ENCODE results near the gene FXYD5.
"Not testable (repeated sequence)": the region's sequence is repeated elsewhere in the genome, so short reads cannot be mapped to it uniquely, and the experiment has no call there.

FXYD5 gene

DNA sequence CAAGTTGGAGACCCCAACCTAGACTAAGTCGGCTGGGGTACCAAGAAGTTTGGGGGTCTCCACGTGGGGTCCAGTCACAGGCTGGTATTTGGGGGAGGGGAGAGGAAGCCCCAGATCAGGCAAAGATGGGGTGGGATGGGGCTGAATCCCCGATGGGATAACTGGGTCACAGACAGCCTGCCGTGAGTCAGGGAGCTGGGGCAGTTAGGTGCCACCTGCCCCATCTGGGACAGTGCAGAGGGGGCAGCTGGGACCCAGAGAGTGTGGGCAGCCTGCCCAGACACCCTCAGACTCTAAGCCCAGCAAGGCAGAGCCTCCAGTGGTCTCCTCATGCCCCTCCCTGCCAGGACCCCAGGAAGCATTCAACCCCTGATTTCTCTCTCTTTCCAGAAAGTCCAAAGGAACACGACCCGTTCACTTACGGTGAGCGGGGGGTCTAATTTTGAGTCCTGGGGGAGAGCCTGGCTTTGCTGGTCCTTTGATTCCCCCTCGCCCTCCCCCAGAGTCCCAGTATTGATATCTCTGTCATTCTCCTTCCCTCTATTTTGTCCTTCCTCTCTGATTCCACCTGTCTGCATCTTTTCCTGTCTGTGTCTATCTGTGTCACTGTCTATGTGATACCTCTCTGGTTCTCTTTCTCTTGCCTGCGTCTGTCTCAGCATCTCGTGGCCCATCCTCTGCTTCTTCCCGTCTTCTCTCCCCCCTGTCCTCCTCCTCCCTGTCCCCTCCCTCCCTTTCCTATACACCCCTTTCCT lies 14.2 kb upstream of the FXYD5 start:
- DNase-seq: no peak

DNA sequence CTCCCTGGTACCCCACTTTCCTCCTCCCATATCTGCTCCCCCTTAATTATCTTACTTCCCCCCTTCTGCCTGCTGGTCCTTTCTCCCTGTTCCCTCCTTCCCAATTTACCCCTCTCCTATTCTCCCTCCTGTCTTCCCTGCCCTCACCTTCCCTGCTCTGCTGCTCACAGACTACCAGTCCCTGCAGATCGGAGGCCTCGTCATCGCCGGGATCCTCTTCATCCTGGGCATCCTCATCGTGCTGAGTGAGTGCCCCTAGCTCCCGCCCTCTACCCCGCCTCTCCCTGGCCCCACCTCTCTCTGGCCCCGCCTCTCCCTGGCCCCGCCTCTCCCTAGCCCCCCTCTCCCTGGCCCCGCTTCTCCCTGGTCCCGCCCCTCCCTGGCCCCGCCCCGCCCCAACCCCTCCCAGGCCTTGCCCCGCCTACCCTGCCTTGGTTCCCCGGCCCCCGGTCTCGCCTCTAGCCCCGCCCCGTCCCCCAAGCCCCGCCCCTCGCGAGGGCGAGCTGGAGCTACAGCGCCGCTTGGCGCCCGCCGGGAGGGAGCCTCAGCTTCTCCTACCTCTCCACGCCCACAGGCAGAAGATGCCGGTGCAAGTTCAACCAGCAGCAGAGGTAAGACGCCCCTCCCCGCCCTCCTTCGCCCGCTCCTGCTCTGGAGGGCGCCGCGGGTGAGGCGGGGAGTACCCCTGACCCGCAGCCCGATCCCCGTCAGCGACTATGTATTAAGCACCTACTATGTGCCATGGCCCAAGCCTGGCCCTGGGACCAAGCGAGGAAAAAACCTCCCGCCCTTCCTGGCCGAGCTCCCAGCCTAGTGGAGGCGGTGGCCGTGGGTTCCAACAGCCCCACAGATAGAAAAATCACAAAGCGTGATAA lies 13.3 kb upstream of the FXYD5 start:
- peak; percentile 98 for DNase-seq

DNA sequence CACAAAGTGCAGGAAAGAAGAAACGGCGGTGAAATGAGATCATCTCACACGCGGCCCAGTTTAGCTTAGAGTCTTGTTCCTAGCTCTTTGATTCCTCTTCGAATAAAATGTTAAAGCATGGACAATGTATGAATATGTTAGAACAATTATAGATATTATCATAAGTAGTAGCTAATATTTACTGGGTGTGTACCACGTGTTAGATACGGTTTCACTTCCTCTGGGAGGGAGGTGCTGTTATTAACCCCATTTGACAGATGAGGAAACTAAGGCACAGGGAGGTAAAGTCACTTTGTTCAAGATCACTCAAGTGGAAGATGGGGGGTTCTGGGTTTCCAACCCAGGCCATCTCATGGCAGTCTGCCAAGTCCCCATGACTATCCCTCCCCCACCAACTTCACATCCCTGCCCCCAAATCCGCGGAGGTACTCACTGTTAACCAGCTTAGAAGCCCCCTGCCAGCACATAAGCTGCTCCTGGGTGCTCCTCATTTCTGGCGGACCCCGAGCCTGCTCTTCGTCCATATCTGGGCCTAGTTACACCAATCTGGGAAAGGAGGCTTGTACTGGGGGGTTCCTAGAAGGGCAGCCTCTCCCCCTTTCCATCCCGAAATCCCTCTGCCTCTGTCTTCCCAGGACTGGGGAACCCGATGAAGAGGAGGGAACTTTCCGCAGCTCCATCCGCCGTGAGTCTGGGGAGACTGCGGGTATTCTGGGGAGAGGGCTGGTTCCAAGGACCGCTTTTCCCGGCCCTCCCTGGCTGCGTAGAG lies 12.5 kb upstream of the FXYD5 start:
- no peak for DNase-seq

DNA sequence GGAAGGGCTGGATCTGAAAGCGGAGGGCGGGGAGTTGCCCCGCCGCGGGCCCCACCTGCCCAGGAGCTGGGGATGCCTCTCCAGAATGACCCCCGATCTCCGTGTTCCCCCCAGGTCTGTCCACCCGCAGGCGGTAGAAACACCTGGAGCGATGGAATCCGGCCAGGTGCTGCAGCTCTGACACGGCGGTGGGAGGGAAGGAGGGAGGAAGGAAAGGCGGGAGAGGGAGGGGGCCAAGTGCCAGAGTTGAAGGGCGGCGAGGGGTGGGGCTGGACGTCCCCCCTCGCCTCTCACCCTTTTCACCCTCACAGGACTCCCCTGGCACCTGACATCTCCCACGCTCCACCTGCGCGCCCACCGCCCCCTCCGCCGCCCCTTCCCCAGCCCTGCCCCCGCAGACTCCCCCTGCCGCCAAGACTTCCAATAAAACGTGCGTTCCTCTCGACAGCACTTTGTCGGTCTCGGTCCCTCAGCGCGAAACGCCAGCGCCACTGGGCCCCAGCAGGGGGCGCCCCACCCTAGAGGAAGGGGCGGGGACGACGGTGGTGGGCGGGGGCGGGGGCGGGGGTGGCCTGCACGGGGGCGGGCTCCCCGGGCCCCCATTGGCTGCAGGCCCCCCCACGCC lies 11.8 kb upstream of the FXYD5 start:
- peak; percentile 81 for DNase-seq

DNA sequence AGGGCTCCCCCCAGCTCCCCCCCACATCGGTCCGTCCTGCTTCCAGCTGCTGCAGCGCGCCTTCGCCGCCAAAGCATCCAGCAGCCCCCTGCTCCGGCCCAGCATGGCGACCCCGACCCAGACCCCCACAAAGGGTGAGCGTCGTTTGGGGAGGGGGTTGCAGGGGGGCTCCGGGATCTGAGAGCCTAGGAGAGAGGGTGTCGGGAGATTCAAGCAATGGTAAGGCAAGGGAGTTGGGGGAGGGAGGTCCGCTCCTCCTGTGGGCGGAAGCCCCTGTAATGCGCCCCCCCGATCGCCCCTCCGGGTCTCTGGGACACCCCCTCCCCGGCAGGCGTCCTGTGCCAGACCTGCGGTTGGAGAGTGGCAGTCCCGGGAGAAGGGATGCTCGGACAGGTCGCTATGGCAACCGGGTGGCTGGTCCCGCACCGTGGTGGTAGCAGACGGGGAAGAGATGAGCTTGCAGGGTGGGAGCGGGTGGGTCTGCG lies 11.3 kb upstream of the FXYD5 start, which contains the start of gene FXYD7:
FXYD7 (plus strand) TSS at position 25 of the 485 bp plus-strand sequence; CDS start at position 104, 79 bp downstream.
- no peak for DNase-seq

DNA sequence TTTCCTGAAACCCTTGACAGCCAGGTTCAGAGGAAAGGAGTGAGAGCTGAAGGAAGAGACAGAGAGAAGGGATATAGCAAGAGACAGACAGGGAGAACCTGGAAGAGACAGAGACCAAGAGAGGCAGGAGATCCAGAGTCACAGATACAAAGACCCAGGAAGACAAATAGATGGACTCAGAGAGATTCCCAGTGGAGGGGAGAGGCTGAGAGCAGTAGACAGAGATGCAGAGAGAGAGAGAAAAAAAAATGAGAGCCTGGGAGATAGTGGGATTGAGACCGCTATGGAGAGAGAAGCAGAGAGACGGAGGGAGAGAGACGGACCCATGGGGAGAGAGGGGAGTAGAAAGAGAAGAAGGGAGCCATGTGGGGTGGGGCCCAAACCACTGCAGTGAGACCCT lies 10.7 kb upstream of the FXYD5 start:
- DNase-seq: no peak

DNA sequence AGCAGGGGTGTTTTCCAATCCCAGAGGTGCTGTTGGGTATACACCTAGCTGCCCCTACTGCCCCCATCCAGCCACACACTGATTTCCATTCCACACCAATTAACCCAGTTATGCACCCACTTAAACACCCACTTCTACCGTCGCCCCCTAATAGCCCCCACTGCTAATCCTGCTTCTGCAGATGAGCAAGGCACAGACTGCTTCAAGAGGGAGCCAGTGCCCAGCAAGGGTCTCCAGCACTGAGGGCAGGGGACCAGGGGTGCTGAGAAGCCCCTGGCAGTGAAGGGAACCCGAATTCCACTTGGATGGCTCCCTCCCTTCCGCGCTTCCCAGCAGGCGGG lies 10.3 kb upstream of the FXYD5 start:
- DNase-seq: no peak

DNA sequence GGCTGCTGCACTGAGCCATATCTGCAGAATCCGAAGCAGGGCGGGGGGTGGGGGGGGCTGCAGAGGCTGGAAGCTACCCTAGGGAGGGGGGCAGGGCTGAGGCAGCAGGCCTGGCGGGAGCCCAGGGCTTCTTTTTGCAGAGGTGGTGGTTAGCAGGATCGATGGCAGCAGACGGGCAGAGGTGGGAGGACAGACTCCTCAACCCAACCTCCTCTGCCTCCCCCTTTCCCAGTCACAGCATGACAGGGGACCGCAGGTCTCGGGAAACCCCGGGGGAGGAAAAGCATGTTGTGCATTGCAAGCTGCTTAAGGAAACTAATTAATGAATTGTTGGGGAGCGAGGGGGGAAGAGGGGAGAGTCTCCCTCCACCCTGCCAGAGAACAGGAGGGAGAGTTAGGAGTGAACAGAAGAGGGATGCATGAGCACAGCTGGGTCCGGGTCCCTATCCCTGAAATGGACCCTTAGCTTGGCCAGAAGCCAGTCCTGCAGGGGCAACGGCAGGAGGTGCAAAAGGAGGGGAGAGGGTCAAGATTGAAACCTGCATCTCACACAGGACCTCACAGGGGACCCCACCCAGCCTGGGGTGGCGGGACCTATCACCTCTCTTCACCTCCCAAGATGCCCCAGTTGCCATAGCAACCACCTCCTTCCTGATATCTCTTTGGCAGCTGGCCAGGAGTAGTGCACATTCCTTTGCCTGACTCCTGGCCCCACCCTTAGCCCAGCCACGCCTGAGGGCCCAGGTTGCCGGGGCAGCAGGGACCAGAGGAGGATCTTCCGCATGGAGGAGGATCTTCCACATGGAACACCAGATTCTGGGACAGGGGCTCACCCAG lies 9.7 kb upstream of the FXYD5 start:
- peak; percentile 88 for DNase-seq

DNA sequence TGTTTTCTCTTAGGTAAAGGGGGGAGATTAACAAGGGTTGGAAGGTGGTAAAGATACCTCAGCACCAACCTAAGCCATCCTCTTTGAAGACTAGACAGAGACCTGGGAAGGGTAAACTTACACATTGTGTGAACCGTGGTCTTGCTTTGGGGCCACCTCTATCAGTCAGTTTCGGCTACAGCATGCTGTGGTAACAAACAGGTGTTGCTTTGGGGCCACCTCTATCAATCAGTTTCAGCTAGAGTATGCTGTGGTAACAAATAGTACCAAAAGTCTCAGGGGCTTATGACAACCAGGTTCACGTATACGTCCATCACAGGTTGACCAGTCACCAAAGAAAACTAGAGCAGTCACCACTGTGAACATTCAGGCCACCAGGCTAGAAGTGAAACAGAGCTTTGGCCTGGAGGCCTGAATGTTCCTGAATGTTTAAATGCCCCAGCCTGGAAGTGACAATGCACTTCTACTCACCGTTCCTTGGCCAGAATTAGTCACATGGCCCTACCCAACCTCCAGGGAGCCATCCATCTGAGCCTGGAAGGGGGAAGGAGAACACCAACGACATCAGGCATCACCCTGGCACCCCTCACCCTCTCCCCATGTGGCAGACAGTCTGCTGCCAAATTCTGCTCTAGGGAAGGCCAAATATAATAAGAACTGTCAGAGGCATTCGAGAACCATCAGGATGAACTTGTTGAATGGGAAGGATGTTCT lies 7.6 kb upstream of the FXYD5 start:
- DNase-seq: no peak

DNA sequence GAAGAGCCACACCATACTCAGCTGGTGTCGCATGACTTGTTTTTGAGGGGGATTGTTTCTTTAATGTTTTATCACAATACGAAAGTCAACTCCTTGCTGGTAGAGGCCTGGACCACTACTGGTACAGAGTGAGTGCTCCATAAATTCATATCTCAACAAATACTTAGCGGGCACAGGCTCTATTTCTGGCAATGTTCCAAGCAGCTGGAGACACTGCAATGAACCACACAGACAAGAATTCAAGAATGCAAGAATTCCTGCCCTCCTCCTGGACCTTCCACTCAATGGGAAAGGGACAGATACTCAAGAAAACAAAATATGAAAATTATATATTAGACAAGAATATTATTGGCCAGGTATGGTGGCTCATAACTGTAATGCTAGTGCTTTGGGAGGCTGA lies 5.1 kb upstream of the FXYD5 start:
- DNase-seq: no peak

DNA sequence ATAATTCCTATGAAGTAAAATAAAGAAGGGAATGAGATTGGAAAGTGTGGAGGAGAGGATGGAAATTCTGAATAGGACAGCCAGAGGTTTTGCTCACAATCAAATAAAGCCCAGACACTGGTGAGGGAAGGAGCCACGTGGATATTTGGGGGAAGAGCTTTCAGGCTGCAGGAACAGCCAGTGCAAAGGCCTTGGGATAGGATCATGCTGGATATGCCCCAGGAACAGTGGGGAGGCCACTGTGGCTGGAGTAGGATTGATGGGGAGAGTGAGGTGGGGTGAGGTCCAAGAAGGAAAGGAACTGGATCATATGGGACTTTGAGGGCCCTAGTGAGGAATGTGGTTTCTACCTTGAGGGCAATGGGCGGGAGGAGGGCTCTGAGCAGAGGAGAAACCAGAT lies 4.1 kb upstream of the FXYD5 start:
- no peak for DNase-seq

DNA sequence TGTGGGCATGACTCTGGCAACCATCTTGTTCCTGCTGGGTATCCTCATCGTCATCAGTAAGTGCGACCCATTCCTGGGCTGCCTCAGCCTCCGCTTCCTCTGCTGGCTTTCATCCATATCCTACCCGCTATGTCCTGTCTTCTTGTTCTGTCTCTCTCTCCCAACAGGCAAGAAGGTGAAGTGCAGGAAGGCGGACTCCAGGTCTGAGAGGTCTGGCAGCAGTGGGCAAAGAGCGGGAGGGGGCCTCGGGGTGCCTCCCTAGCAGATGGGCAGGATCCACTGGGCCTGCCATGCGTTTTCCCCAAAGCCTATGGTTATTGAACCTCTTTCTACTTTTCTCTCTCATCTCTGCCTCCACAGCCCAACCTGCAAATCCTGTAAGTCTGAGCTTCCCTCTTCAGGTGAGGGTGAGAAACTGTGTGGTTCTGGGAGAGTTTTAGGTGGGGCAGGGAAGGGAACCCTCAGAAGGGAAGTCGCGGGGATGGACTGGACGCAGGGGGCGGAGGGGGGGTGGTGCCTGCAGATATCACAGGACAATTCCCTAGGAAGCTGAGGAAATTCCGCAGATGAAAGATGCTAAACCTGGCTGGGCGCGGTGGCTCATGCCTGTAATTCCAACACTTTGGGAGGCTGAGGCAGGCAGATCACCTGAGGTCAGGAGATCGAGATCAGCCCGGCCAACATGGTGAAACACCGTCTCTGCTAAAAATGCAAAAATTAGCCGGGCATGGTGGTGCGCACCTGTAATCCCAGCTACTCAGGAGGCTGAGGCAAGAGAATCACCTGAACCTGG lies 3.1 kb upstream of the FXYD5 start:
- DNase-seq: no peak

DNA sequence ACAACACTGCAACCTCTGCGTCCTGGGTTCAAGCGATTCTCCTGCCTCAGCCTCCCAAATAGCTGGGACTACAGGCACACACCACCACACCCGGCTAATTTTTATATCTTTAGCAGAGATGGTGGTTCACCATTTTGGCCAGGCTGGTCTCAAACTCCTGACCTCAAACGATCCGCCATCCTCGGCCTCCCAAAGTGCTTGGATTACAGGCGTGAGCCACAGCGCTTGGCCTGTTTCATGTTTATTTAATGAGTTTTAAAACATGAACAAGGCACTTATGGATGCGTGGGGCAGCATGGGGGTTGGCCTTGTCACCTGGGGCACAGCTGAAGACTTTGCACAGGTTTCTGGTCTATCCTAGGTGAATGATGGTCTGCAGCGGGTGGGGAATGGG lies 1.4 kb upstream of the FXYD5 start:
- DNase-seq: not testable (repeated sequence)

DNA sequence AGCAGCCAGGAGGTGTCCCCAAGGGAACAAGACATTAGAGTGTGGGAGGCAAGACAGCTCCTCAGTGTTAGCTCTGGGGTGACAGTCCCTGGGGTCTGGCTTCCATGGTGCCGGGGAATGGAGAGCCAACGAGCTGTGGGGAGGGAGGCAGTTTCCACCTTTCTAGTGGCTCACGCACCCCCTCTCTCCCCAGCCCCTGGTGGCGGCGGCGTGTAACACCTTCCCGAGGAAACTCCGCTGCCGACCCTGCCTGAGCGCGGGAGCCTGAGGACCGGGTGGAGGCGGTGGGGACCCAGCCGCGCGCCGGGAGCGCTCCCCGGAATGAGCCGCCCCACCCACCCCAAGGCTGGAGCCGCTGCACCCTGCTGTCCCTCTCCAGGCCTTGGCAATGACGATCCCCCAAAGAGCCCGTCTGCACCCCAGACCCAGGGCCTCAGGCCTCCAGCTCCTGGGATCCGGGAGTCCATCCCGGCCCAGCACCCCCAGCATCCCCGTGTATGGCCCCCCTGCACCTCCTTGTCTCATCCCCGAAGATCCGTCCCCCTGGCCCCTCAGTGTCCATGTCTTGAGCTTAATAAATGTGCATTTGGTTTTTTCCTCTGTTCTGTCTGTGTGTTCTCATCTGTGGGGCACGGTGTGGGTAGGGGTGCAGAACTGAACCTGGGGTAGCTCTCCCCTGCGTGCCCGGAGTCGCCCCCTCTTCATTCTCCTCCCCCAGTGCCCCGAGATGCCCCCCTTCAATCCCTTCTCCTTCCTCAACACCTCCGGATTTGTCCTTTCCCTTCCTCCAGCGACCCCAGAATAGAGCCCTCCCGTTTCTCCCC lies 622 bp upstream of the FXYD5 start:
- peak; percentile 77 for DNase-seq

DNA sequence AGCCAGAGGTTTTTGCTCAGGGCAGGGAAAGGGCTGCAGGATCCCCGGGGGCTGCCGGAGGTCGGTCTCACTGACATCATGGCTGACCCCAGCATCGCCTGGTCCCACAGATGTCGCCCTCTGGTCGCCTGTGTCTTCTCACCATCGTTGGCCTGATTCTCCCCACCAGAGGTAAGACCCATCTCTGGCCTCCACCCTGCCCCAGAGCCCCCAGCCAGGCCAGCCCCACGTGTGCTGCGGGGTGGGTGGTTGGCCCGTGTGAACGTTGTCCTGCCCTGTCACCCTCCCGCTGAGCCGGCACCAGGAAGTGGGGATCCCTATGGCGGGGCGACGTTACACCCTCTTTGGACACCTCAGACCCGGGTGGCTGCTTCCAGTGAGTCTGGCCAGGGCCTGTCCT lies 906 bp downstream of the FXYD5 start:
- DNase-seq: no peak

DNA sequence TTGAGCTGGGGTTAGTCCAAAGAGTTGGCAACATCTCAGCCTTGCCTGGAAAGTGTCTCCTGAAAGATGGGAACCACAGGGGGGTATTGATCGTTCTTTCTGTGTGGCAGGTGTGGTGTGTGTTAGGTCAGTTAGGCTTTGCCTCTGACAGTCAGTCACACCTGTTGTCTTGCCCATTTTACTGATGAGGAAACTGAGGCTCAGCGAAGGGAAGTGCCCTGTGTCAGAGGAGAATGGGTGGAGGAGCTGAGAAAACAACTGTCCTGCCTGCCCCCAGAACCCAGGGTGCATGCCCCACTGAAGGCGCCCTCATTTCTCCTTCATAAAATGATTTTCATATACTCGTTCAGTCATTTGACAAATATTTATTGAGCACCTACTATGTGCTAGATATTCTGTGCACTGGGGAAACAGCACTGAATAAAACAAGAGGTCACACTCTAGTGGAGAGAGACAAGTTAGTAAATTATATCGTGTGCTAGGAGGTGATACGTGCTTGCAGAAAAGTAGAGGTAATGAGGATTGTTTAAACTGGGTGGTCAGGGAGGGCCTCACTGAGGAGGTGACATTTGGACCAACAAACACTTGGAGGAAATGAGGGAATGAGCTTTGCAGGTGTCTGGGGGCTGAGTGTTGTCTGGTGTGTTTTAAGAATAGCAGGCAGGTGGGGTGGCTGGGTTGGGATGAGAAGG lies 1.6 kb downstream of the FXYD5 start:
- DNase-seq: no peak

DNA sequence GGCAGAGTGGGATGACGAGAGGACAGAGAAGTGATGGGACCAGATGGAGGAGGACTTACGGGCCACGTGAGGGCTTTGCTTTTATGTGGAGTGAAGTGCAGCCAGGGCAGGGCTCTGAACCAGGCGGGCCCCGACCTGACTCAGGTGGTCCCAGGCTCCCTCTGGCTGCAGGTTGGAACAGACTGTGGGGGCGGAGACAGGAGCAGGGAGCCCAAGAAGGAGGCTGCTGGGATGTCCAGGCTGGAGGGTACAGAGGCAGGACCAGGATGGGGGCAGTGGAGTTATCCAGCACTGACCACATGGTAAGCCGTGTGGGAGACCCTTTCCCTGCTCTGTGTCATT lies 2.1 kb downstream of the FXYD5 start:
- DNase-seq: no peak

DNA sequence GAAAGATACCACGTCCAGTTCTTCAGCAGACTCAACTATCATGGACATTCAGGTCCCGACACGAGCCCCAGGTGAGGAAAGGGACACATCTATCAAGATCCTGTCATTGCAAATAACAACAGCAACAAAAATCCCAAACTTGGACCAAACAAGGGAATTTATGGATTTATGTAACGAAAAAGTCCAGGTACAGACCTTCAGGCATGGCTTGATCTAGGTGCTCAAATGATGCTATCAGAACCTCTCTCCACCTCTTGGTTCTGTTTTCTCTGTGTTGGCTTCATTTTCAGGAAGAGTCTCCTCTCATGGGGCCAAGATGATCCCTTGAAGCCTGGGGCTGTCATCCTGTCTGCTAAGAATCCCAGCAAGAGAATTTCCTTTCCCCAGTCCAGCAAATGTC lies 2.9 kb downstream of the FXYD5 start:
- DNase-seq: no peak

DNA sequence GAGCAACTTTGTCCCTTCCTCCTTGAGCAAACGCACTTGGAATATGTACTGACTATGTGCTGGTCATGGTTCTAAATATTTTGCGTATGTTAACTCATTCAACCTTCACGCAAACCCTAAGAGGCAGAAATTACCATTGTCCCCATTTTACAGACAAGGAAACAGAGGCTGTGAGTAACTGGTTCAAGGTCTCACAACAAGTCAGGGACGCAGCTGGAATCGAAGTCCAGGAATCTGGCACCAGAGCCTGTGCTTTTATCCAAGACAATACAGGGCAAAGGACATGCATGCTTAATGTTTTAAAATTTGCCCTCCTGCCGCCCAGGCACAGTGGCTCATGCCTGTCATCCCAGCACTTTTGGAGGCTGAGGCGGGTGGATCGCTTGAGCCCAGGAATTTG lies 5.1 kb downstream of the FXYD5 start:
- DNase-seq: no peak

Data from islet precursor cell (in vitro differentiated cells).